GM23338 (cell line): Measurements from ENCODE around the gene KCNK15.

Source experiments
- CREB1 ChIP-seq: fragments of 250-450 bp; sonication (Bioruptor Pico); IDR thresholded peaks from 2 replicates; pipeline ENCODE4 v1.5.0; 2020; ENCODE audit warnings: low read depth, mild to moderate bottlenecking, moderate library complexity
- EZH2 ChIP-seq: fragments of 200-600 bp; sonication (generic); IDR thresholded peaks from one replicate; pipeline ENCODE4 v1.8.0; 2017; ENCODE audit warnings: antibody characterized with exemption, mild to moderate bottlenecking, low read depth; ENCODE audit not compliant: unreplicated experiment
- EZH2phosphoT487 ChIP-seq: fragments of 200-600 bp; sonication (generic); IDR thresholded peaks from one replicate; pipeline ENCODE4 v1.8.1; 2018; ENCODE audit warnings: antibody characterized with exemption; ENCODE audit not compliant: unreplicated experiment
- JUNB ChIP-seq: IDR thresholded peaks from one replicate; pipeline ENCODE4 v1.6.1; 2016; ENCODE audit warnings: antibody characterized with exemption; ENCODE audit not compliant: unreplicated experiment
- POLR2AphosphoS5 ChIP-seq: IDR thresholded peaks from 2 replicates; pipeline ENCODE4 v1.6.1; 2016; ENCODE audit warnings: antibody characterized with exemption, low read depth
- STAT1 ChIP-seq: IDR thresholded peaks from one replicate; pipeline ENCODE4 v1.6.1; 2016; ENCODE audit warnings: antibody characterized with exemption; ENCODE audit not compliant: unreplicated experiment
- TF ChIP-seq, protein P1 (sequence below), 2 experiments: fragments of 200-600 bp in 1 of 2; sonication (generic) in 1 of 2; conservative IDR thresholded peaks; 2 replicates each; pipeline versions ENCODE4 v1.5.1 to v1.6.1; 2016 to 2017; ENCODE audit warnings: antibody characterized with exemption in 2 of 2, low read depth in 2 of 2, mild to moderate bottlenecking in 2 of 2, moderate library complexity in 1 of 2
- TF ChIP-seq, protein P2 (sequence below): IDR thresholded peaks from one replicate; pipeline ENCODE4 v1.6.1; 2018; ENCODE audit warnings: antibody characterized with exemption; ENCODE audit not compliant: unreplicated experiment

- TF ChIP-seq, protein P1, sequence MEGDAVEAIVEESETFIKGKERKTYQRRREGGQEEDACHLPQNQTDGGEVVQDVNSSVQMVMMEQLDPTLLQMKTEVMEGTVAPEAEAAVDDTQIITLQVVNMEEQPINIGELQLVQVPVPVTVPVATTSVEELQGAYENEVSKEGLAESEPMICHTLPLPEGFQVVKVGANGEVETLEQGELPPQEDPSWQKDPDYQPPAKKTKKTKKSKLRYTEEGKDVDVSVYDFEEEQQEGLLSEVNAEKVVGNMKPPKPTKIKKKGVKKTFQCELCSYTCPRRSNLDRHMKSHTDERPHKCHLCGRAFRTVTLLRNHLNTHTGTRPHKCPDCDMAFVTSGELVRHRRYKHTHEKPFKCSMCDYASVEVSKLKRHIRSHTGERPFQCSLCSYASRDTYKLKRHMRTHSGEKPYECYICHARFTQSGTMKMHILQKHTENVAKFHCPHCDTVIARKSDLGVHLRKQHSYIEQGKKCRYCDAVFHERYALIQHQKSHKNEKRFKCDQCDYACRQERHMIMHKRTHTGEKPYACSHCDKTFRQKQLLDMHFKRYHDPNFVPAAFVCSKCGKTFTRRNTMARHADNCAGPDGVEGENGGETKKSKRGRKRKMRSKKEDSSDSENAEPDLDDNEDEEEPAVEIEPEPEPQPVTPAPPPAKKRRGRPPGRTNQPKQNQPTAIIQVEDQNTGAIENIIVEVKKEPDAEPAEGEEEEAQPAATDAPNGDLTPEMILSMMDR (conservative IDR thresholded peaks at IDR 0.05; ENCODE audit: low read depth in 2 of 2) = no peak
- TF ChIP-seq POLR2AphosphoS5 = no peak
- TF ChIP-seq CREB1 = no peak
- TF ChIP-seq JUNB = no peak
- TF ChIP-seq, protein P2, sequence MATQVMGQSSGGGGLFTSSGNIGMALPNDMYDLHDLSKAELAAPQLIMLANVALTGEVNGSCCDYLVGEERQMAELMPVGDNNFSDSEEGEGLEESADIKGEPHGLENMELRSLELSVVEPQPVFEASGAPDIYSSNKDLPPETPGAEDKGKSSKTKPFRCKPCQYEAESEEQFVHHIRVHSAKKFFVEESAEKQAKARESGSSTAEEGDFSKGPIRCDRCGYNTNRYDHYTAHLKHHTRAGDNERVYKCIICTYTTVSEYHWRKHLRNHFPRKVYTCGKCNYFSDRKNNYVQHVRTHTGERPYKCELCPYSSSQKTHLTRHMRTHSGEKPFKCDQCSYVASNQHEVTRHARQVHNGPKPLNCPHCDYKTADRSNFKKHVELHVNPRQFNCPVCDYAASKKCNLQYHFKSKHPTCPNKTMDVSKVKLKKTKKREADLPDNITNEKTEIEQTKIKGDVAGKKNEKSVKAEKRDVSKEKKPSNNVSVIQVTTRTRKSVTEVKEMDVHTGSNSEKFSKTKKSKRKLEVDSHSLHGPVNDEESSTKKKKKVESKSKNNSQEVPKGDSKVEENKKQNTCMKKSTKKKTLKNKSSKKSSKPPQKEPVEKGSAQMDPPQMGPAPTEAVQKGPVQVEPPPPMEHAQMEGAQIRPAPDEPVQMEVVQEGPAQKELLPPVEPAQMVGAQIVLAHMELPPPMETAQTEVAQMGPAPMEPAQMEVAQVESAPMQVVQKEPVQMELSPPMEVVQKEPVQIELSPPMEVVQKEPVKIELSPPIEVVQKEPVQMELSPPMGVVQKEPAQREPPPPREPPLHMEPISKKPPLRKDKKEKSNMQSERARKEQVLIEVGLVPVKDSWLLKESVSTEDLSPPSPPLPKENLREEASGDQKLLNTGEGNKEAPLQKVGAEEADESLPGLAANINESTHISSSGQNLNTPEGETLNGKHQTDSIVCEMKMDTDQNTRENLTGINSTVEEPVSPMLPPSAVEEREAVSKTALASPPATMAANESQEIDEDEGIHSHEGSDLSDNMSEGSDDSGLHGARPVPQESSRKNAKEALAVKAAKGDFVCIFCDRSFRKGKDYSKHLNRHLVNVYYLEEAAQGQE = no peak
- no peak for TF ChIP-seq EZH2phosphoT487
- no peak for TF ChIP-seq EZH2
- no peak for TF ChIP-seq STAT1
Measured at GRCh38 chr20:44790638-44791393, 45.2 kb downstream of the KCNK15 start.
